Glutamatergic neuron (in vitro differentiated cells): ENCODE data around the gene TRIM56. TPM values are rescaled to one million over a fixed set of nuclear protein-coding genes. Genes with fewer than 3 reads are reported as not detected.
"Not testable (repeated sequence)": the region's sequence is repeated elsewhere in the genome, so short reads cannot be mapped to it uniquely, and the experiment has no call there.

Experiments used
- DNase-seq: peaks from one replicate; pipeline ENCODE4 v3.0.0; 2022
- H3K27ac Mint-ChIP-seq: one replicate; pipeline ENCODE4 v1.8.0; 2020; ENCODE audit warnings: mild to moderate bottlenecking, mixed read lengths, inconsistent platforms; ENCODE audit not compliant: unreplicated experiment
- H3K27me3 Mint-ChIP-seq: one replicate; pipeline ENCODE4 v1.8.0; 2020; ENCODE audit warnings: mild to moderate bottlenecking, moderate library complexity, mixed read lengths, inconsistent platforms; ENCODE audit not compliant: unreplicated experiment
- H3K36me3 Mint-ChIP-seq: one replicate; pipeline ENCODE4 v1.8.0; 2020; ENCODE audit warnings: mild to moderate bottlenecking, mixed read lengths, inconsistent platforms; ENCODE audit not compliant: unreplicated experiment
- H3K4me1 Mint-ChIP-seq: one replicate; pipeline ENCODE4 v1.8.0; 2020; ENCODE audit warnings: mild to moderate bottlenecking, low read depth, mixed read lengths, inconsistent platforms; ENCODE audit not compliant: unreplicated experiment
- H3K4me3 Mint-ChIP-seq: one replicate; pipeline ENCODE4 v1.8.0; 2020; ENCODE audit warnings: mild to moderate bottlenecking, mixed read lengths, inconsistent platforms; ENCODE audit not compliant: unreplicated experiment
- H3K9me3 Mint-ChIP-seq: one replicate; pipeline ENCODE4 v1.8.0; 2020; ENCODE audit warnings: mild to moderate bottlenecking, moderate library complexity, mixed read lengths, inconsistent platforms; ENCODE audit not compliant: unreplicated experiment
- CTCF ChIP-seq: fragments of 200-600 bp; sonication (generic); IDR thresholded peaks from one replicate; pipeline ENCODE4 v1.5.0; 2021; ENCODE audit not compliant: partially characterized antibody, unreplicated experiment
- total RNA-seq: library from RNA; stranded (reverse); fragmentation: NEBNext Ultra II Directional; extraction: Animal tissue kit (Norgen Biotek cat#: 25700); gene quantifications from one replicate; pipeline ENCODE4 v1.2.1, GENCODE V29; 2021; ENCODE audit not compliant: unreplicated experiment

Gene TRIM56
- total RNA-seq, 1 donor from 2014 or later, result 0.61 TPM

GRCh38 chr7:101108961-101109360, 23.7 kb downstream of the TRIM56 start:
- TF ChIP-seq CTCF, result no peak
- Mint-ChIP-seq H3K36me3 (no peaks in the 10 kb centered on the region), H3K4me3 (no peak overlapping the region), H3K27ac (no peak overlapping the region), H3K4me1 (no peaks in the 10 kb centered on the region), H3K27me3 (no peaks in the 10 kb centered on the region), H3K9me3 (peaks cover 3% of the 10 kb centered on the region)
- no peak for DNase-seq

- Mint-ChIP-seq H3K27ac (no peak overlapping the region), H3K27me3 (no peaks in the 10 kb centered on the region), H3K4me1 (no peaks in the 10 kb centered on the region), H3K36me3 (no peaks in the 10 kb centered on the region), H3K9me3 (peaks cover 3% of the 10 kb centered on the region), H3K4me3 (no peak overlapping the region)
- no peak for TF ChIP-seq CTCF
- no peak for DNase-seq
Observed at GRCh38 chr7:101109368-101109767, 24.1 kb downstream of the TRIM56 start.

GRCh38 chr7:101111261-101111660, 26.0 kb downstream of the TRIM56 start:
- Mint-ChIP-seq H3K27me3 (no peaks in the 10 kb centered on the region), H3K4me3 (no peak overlapping the region), H3K36me3 (no peaks in the 10 kb centered on the region), H3K9me3 (peaks cover 3% of the 10 kb centered on the region), H3K27ac (no peak overlapping the region), H3K4me1 (no peaks in the 10 kb centered on the region)
- no peak for DNase-seq
- TF ChIP-seq CTCF, result no peak

- no peak overlapping the region for H3K27ac Mint-ChIP-seq
- no peaks in the 10 kb centered on the region for H3K4me1 Mint-ChIP-seq
- H3K9me3 Mint-ChIP-seq, result peaks cover 3% of the 10 kb centered on the region
- no peaks in the 10 kb centered on the region for H3K27me3 Mint-ChIP-seq
- no peak overlapping the region for H3K4me3 Mint-ChIP-seq
- no peak for DNase-seq
- no peak for TF ChIP-seq CTCF
- no peaks in the 10 kb centered on the region for H3K36me3 Mint-ChIP-seq
Observed at GRCh38 chr7:101112233-101112632, 27.0 kb downstream of the TRIM56 start.

- DNase-seq, H3K9me3 Mint-ChIP-seq, H3K27ac Mint-ChIP-seq, H3K4me1 Mint-ChIP-seq, H3K4me3 Mint-ChIP-seq, H3K27me3 Mint-ChIP-seq, H3K36me3 Mint-ChIP-seq: not testable (repeated sequence)
Observed at GRCh38 chr7:101113140-101113539, 27.9 kb downstream of the TRIM56 start.

GRCh38 chr7:101113836-101114235, 28.6 kb downstream of the TRIM56 start:
- TF ChIP-seq CTCF, result no peak
- no peaks in the 10 kb centered on the region for H3K36me3 Mint-ChIP-seq
- H3K27me3 Mint-ChIP-seq, result no peaks in the 10 kb centered on the region
- no peak overlapping the region for H3K4me3 Mint-ChIP-seq
- H3K27ac Mint-ChIP-seq, result no peak overlapping the region
- H3K4me1 Mint-ChIP-seq, result no peaks in the 10 kb centered on the region
- DNase-seq, result no peak
- H3K9me3 Mint-ChIP-seq, result peaks cover 1% of the 10 kb centered on the region
